OCI-LY3 (cell line): Measurements from ENCODE around the gene IFNA1.

Experiments
- H2AFZ ChIP-seq: fragments of 200-600, 300-600 bp; shearing (Covaris generic); 2 replicates; pipeline ENCODE4 v1.6.0; 2014; ENCODE audit warnings: antibody characterized with exemption, low read depth, low read length
- H3K27ac ChIP-seq: fragments of 200-600, 300-600 bp; sonication (generic); 2 replicates; pipeline ENCODE4 v1.5.1; 2014; ENCODE audit warnings: mild to moderate bottlenecking, low read length, moderate library complexity, mixed read lengths
- H3K27me3 ChIP-seq: fragments of 200-600, 300-600 bp; sonication (generic); 2 replicates; pipeline ENCODE4 v1.6.1; 2014; ENCODE audit warnings: low read depth, low read length, mixed read lengths
- H3K36me3 ChIP-seq: fragments of 200-600, 300-600 bp; sonication (generic); replicated peaks from 2 replicates; pipeline ENCODE3; 2014; ENCODE audit warnings: low read depth, low read length, mixed read lengths
- H3K4me1 ChIP-seq: fragments of 300-600, 200-600 bp; sonication (generic); 2 replicates; pipeline ENCODE4 v1.6.1; 2014; ENCODE audit warnings: low read length, mixed read lengths
- H3K4me2 ChIP-seq: fragments of 200-600, 300-600 bp; sonication (generic); 2 replicates; pipeline ENCODE4 v1.6.1; 2014; ENCODE audit warnings: low read length, mixed read lengths
- H3K4me3 ChIP-seq: fragments of 300-600, 200-600 bp; sonication (generic); 2 replicates; pipeline ENCODE4 v1.5.1; 2014; ENCODE audit warnings: antibody characterized with exemption, mild to moderate bottlenecking, low read length, moderate library complexity
- H3K79me2 ChIP-seq: fragments of 300-600, 200-600 bp; shearing (Covaris generic); 2 replicates; pipeline ENCODE4 v1.6.1; 2014; ENCODE audit warnings: mild to moderate bottlenecking, low read length, mixed read lengths
- H3K9ac ChIP-seq: fragments of 300-600, 200-600 bp; shearing (Covaris generic); 2 replicates; pipeline ENCODE4 v1.6.0; 2014; ENCODE audit warnings: mild to moderate bottlenecking, low read length, moderate library complexity
- H3K9me3 ChIP-seq: fragments of 200-600, 300-600 bp; shearing (Covaris generic); 2 replicates; pipeline ENCODE4 v1.6.1; 2014; ENCODE audit warnings: low read length, mixed read lengths; ENCODE audit not compliant: insufficient read depth
- H4K20me1 ChIP-seq: fragments of 200-600, 300-600 bp; sonication (generic); 2 replicates; pipeline ENCODE4 v1.6.1; 2016; ENCODE audit warnings: low read length, mixed read lengths; ENCODE audit not compliant: insufficient read depth
- EZH2phosphoT487 ChIP-seq: fragments of 200-600 bp; shearing (Covaris generic); IDR thresholded peaks from 2 replicates; pipeline ENCODE4 v1.6.1; 2018; ENCODE audit warnings: antibody characterized with exemption, mixed run types, low read depth
- TF ChIP-seq, protein P1 (sequence below): fragments of 200-600, 300-600 bp; sonication (generic); IDR thresholded peaks from 2 replicates; pipeline ENCODE4 v1.5.1; 2014; ENCODE audit warnings: antibody characterized with exemption, low read length, low read depth

IFNA1 gene

DNA sequence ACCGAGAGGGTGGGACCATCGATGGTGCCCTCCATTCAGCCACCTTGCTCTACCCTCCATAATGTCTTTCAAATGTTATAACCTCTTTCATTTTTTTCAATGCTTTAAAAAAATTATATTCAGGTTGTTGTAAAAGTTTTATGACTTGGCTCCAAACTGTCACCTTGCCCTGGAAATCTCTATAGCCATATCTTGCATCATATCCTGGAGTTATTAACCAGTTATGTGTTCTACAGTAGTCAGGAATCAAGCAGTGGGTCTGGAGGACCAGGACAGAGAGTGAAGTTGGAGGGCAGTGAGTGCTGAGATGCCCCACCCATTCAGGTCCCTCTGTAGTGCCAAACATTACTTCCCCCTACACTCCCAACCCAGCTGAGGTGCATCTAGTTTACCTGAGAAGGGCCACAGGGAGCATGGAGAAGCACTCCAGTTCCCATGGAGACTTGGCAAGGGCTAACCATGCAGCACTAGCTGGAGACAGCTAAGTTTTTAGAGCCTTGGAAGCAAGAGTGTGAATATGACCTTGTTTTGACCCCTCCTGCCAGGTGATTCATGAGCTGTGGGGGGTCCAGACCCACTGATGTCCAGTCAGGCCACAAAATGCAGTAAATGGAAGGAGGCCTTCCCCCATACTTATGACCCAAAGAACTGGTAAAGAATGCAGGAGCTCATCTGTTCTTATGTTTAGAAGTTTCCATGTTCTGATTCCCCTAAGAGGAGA lies 25.9 kb upstream of the IFNA1 start:
- 0 out of 2 replicates have a peak, but pooled peaks cover 9% of the 10 kb centered on the region for H4K20me1 ChIP-seq
- H3K27ac ChIP-seq: no peak overlapping the region
- peaks cover 11% of the 10 kb centered on the region for H3K4me1 ChIP-seq
- H3K9me3 ChIP-seq: no peaks in the 10 kb centered on the region
- no peaks in the 10 kb centered on the region for H3K36me3 ChIP-seq
- H3K4me3 ChIP-seq: no peak overlapping the region
- no peak overlapping the region for H3K4me2 ChIP-seq
- TF ChIP-seq, protein P1, sequence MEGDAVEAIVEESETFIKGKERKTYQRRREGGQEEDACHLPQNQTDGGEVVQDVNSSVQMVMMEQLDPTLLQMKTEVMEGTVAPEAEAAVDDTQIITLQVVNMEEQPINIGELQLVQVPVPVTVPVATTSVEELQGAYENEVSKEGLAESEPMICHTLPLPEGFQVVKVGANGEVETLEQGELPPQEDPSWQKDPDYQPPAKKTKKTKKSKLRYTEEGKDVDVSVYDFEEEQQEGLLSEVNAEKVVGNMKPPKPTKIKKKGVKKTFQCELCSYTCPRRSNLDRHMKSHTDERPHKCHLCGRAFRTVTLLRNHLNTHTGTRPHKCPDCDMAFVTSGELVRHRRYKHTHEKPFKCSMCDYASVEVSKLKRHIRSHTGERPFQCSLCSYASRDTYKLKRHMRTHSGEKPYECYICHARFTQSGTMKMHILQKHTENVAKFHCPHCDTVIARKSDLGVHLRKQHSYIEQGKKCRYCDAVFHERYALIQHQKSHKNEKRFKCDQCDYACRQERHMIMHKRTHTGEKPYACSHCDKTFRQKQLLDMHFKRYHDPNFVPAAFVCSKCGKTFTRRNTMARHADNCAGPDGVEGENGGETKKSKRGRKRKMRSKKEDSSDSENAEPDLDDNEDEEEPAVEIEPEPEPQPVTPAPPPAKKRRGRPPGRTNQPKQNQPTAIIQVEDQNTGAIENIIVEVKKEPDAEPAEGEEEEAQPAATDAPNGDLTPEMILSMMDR: no peak
- no peak for TF ChIP-seq EZH2phosphoT487
- no peaks in the 10 kb centered on the region for H3K79me2 ChIP-seq
- peaks cover 93% of the 10 kb centered on the region for H3K27me3 ChIP-seq
- H2AFZ ChIP-seq: no peak overlapping the region
- H3K9ac ChIP-seq: no peak overlapping the region

DNA sequence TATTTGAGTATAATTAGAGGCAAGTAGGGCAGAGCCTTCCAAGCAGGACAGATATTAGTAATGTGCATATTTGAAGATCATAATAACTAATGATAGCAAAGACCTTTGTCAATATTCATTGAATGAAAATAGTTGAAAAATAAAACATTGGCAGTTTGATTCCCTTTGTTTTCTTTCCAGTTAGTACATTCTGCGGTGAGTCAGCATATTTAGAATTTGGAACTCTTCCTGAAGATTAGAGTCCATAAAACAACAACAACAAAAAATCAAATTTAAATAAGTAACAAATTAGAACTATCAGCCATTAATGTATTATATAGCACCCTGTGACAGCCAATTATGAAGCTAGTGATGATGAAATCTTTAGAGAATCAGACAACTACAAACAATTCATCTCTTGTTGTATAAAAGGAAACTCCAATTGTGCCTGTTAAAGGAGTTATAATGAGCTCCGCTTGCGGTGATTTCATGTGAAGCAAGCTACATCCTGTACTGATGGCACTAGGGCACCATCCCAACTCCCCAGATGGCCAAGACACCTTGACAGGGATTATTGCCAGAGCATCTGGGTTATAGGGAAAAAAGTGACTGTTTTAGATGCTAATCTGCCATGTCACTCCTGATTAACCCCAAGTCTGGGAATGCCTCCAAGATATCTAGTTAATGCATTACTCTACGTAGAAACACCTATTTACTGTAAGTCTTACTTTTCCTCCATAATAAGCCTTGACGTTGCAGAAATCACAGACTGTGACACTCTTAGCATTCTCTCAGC lies 24.6 kb upstream of the IFNA1 start:
- Histone ChIP-seq H4K20me1 (peaks cover 12% of the 10 kb centered on the region; the same call in 1 of the 2 replicates), H3K27me3 (peaks cover 95% of the 10 kb centered on the region), H3K36me3 (no peaks in the 10 kb centered on the region), H3K4me1 (peaks cover 11% of the 10 kb centered on the region), H3K27ac (no peak overlapping the region), H3K9ac (no peak overlapping the region), H3K4me2 (no peak overlapping the region), H2AFZ (no peak overlapping the region), H3K9me3 (no peaks in the 10 kb centered on the region), H3K79me2 (no peaks in the 10 kb centered on the region), H3K4me3 (no peak overlapping the region)
- TF ChIP-seq EZH2phosphoT487: no peak
- TF ChIP-seq, protein P1: no peak

DNA sequence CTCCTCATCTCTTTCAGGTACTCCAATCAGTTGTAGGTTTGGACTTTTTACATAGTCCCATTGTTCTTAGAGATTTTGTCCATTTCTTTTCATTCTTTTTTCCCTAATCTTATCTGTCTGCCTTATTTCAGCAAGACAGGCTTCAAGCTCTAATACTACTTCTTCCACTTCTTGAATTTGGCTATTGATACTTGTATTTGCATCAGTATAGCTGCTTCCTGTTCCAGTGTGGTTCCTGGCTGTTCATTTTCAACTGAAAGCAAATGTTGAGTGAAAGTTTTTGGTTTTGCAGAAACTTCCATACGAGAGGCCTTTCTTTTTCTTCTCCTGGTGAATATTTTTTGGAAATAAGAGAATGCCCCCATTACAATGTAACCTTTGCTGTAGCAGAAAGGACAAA lies 12.0 kb upstream of the IFNA1 start:
- TF ChIP-seq EZH2phosphoT487: no peak
- TF ChIP-seq, protein P1: no peak
- Histone ChIP-seq H3K9me3 (no peaks in the 10 kb centered on the region), H2AFZ (no peak overlapping the region)

DNA sequence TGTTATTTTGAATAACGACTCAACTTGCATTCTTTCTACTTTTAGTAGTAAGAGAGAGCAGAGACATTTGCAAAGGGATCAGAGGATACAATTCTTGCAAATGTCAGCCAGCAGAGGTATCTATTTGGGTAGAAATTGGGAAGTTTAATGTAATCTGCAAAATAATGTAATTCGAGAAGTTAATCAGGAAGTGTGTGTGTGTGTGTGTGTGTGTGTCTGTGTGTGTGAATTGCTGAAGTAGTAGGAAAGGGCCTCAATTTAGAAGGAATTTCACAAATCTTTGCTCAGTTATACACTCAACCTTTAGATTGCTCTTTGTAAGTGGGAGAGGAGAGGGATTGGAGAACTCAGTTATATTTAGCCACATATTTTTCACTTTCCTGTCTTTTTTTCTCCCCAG lies 11.0 kb upstream of the IFNA1 start:
- Histone ChIP-seq H3K27ac (no peak overlapping the region), H4K20me1 (peaks cover 19% of the 10 kb centered on the region), H3K4me2 (no peak overlapping the region), H3K4me1 (peaks cover 6% of the 10 kb centered on the region), H3K36me3 (no peaks in the 10 kb centered on the region), H3K79me2 (no peaks in the 10 kb centered on the region), H3K9me3 (no peaks in the 10 kb centered on the region), H3K4me3 (no peak overlapping the region), H2AFZ (no peak overlapping the region), H3K9ac (no peak overlapping the region), H3K27me3 (peaks cover 79% of the 10 kb centered on the region)
- TF ChIP-seq EZH2phosphoT487: no peak
- TF ChIP-seq, protein P1: no peak

More for the DNA sequence above, 12.0 kb upstream of the IFNA1 start:
- Histone ChIP-seq H3K4me1 (peaks cover 6% of the 10 kb centered on the region), H3K4me2 (no peak overlapping the region), H3K9ac (no peak overlapping the region), H3K27ac (no peak overlapping the region), H3K79me2 (no peaks in the 10 kb centered on the region), H3K36me3 (no peaks in the 10 kb centered on the region), H4K20me1 (peaks cover 16% of the 10 kb centered on the region), H3K27me3 (peaks cover 80% of the 10 kb centered on the region), H3K4me3 (no peak overlapping the region)
